PC-9 (cell line): ENCODE results near the gene TEX55.

Experiments used
- EZH2 ChIP-seq: fragments of 200-600 bp; sonication (generic); IDR thresholded peaks from 2 replicates; pipeline ENCODE4 v1.8.0; 2017; ENCODE audit warnings: antibody characterized with exemption, low read depth
- TF ChIP-seq, protein P1 (sequence below): fragments of 200-600 bp; sonication (generic); conservative IDR thresholded peaks from 2 replicates; pipeline ENCODE4 v1.6.1; 2017; ENCODE audit warnings: mixed run types, antibody characterized with exemption, mild to moderate bottlenecking, moderate library complexity

DNA sequence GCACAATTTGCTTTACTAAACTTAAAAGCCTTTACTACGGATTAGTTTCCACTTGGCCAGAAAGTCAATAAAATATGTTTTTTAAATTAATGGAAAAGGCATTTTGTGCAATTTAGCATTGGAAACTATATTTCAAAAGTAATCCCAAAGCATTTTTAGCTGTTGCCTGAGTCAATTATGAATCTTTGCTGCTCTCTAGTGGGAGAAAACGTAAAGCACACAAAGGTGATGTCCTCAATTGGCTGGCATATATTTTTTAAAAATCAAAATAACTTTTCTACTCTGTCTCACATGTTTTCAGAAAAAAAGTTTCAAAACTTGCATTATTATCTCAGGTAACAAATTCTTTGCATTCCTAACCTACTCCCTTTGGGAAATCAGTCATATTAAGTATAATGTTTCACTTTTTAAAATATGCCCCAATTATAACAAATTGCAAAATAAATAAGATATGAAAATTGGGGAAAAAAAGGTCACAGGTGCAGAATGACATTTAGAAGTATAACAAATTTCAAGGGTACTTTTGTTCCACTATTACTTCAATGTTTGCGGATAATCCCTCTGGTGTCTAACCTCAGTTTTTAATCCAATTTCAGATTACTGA lies 47.2 kb upstream of the TEX55 start:
- TF ChIP-seq, protein P1, sequence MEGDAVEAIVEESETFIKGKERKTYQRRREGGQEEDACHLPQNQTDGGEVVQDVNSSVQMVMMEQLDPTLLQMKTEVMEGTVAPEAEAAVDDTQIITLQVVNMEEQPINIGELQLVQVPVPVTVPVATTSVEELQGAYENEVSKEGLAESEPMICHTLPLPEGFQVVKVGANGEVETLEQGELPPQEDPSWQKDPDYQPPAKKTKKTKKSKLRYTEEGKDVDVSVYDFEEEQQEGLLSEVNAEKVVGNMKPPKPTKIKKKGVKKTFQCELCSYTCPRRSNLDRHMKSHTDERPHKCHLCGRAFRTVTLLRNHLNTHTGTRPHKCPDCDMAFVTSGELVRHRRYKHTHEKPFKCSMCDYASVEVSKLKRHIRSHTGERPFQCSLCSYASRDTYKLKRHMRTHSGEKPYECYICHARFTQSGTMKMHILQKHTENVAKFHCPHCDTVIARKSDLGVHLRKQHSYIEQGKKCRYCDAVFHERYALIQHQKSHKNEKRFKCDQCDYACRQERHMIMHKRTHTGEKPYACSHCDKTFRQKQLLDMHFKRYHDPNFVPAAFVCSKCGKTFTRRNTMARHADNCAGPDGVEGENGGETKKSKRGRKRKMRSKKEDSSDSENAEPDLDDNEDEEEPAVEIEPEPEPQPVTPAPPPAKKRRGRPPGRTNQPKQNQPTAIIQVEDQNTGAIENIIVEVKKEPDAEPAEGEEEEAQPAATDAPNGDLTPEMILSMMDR, result peak; percentile 83
- no peak for TF ChIP-seq EZH2
